HepG2 (cell line): Measurements from ENCODE around the gene ZNF101. TPM values are rescaled to one million over a fixed set of nuclear protein-coding genes. Genes with fewer than 3 reads are reported as not detected.

Experiments
- ATAC-seq: fragments of 200-7000 bp; cut with Tn5 transposase; 3 replicates; pipeline ENCODE4 v1.9.1; 2020; ENCODE audit warnings: mild to moderate bottlenecking, moderate library complexity
- BruUV-seq: library from RNA; stranded (reverse); fragments of 400-500 nt; replicated peaks from 2 replicates; lab custom pipeline; 2021; lab: Mats Ljungman, UMichigan
- CTCF ChIA-PET: fragments of 300-600 bp; formaldehyde crosslinking; extraction: SDS; loops from one replicate; lab custom pipeline; 2021; ENCODE audit warnings: low total read pairs, inconsistent platforms, low intra/inter-chr PET ratio; lab: Yijun Ruan, JAX
- POLR2A ChIA-PET: fragments of 350-600 bp; sonication (Branson Sonifier 250); formaldehyde crosslinking; loops from one replicate; lab custom pipeline; 2020; ENCODE audit warnings: antibody characterized with exemption, inconsistent platforms; lab: Yijun Ruan, JAX
- DNase-seq: peaks from one replicate; pipeline ENCODE4 v3.0.0-alpha.2; 2015; ENCODE audit warnings: low spot score
- FAIRE-seq: peaks from 3 replicates; lab custom pipeline; 2011; peaks lifted over from hg19 to GRCh38; lab: Jason Lieb, UNC
- H2AFZ ChIP-seq: one replicate; pipeline ENCODE4 v1.6.1; 2011; ENCODE audit warnings: low read length, inconsistent platforms
- H3K27ac ChIP-seq: fragments of 300-600 bp; 3 replicates; pipeline ENCODE4 v1.8.0; 2011; ENCODE audit warnings: mixed run types, mild to moderate bottlenecking, mixed read lengths, low read length, inconsistent platforms; ENCODE audit not compliant: insufficient read depth; ENCODE audit errors: extremely low read length
- H3K27me3 ChIP-seq, 2 experiments: fragments of 200-600 bp in 1 of 2; 2 replicates in 1 of 2; 3 replicates in 1 of 2; pipeline versions ENCODE4 v1.6.0 to v1.8.0; 2011; ENCODE audit warnings: low read length in 2 of 2, mild to moderate bottlenecking in 2 of 2, moderate library complexity in 2 of 2, inconsistent platforms in 1 of 2; ENCODE audit not compliant: insufficient read depth in 2 of 2, control insufficient read depth in 1 of 2
- H3K36me3 ChIP-seq, 2 experiments: fragments of 200-600 bp in 1 of 2; replicated peaks in 1 of 2; 2 replicates in 1 of 2; 3 replicates in 1 of 2; pipeline versions ENCODE4 v1.5.1 to v1.8.0; 2011; ENCODE audit warnings: low read length in 2 of 2, inconsistent platforms in 1 of 2; ENCODE audit not compliant: insufficient read depth in 2 of 2, control insufficient read depth in 1 of 2
- H3K4me1 ChIP-seq: 2 replicates; pipeline ENCODE4 v1.5.1; 2012; ENCODE audit warnings: low read length, inconsistent platforms; ENCODE audit not compliant: insufficient read depth
- H3K4me2 ChIP-seq: 2 replicates; pipeline ENCODE4 v1.6.0; 2011; ENCODE audit warnings: low read depth, low read length, inconsistent platforms
- H3K4me3 ChIP-seq, 3 experiments: fragments of 200-600 bp in 1 of 3; sonication (generic), shearing (Covaris generic) in 1 of 3; replicated peaks in 1 of 3; 2 replicates each; pipeline ENCODE4 v1.5.1; 2011 to 2016; ENCODE audit warnings: low read length in 3 of 3, inconsistent platforms in 2 of 3, low read depth in 2 of 3, mild to moderate bottlenecking in 2 of 3, control low read depth in 1 of 3, mixed read lengths in 1 of 3; ENCODE audit not compliant: insufficient read depth in 1 of 3
- H3K79me2 ChIP-seq: one replicate; pipeline ENCODE4 v1.6.1; 2011; ENCODE audit warnings: low read length, inconsistent platforms; ENCODE audit not compliant: insufficient read depth
- H3K9ac ChIP-seq: 2 replicates; pipeline ENCODE4 v1.6.0; 2011; ENCODE audit warnings: mild to moderate bottlenecking, low read depth, low read length, inconsistent platforms; ENCODE audit not compliant: insufficient read depth
- H3K9me3 ChIP-seq: 2 replicates; pipeline ENCODE4 v1.5.1; 2012; ENCODE audit warnings: mild to moderate bottlenecking, low read length
- H4K20me1 ChIP-seq: 2 replicates; pipeline ENCODE4 v1.6.0; 2011; ENCODE audit warnings: inconsistent platforms, mild to moderate bottlenecking, low read length, moderate library complexity; ENCODE audit not compliant: insufficient read depth
- HDAC1 ChIP-seq: sonication (generic); formaldehyde crosslinking; IDR thresholded peaks from 2 replicates; pipeline ENCODE4 v1.5.1; 2020; ENCODE audit warnings: mild to moderate bottlenecking, missing genetic modification reagents
- HNRNPUL1 ChIP-seq: fragments of 200-400 bp; formaldehyde crosslinking; IDR thresholded peaks from 2 replicates; pipeline ENCODE4 v1.6.1; 2017; ENCODE audit warnings: low read depth, mild to moderate bottlenecking, low read length, moderate library complexity
- KDM4B ChIP-seq: sonication (generic); formaldehyde crosslinking; IDR thresholded peaks from 2 replicates; pipeline ENCODE4 v1.4.0; 2020; ENCODE audit warnings: missing genetic modification reagents
- MTA3 ChIP-seq: sonication (generic); formaldehyde crosslinking; IDR thresholded peaks from 2 replicates; pipeline ENCODE4 v1.4.0; 2020; ENCODE audit warnings: missing genetic modification reagents
- PAXIP1 ChIP-seq: sonication (generic); formaldehyde crosslinking; conservative IDR thresholded peaks from 2 replicates; pipeline ENCODE4 v1.4.0; 2020; ENCODE audit warnings: mild to moderate bottlenecking, missing genetic modification reagents, moderate library complexity
- SOX13 ChIP-seq, 3 experiments: fragments of 450-650 bp in 1 of 3; sonication (generic) in 1 of 3; formaldehyde crosslinking in 1 of 3; IDR thresholded peaks in 2 of 3; conservative IDR thresholded peaks in 1 of 3; 2 replicates each; pipeline versions ENCODE4 v1.5.0 to v1.6.1; 2016 to 2020; ENCODE audit warnings: antibody characterized with exemption in 1 of 3, mild to moderate bottlenecking in 1 of 3, missing compliant biosample characterization in 1 of 3, missing genetic modification reagents in 1 of 3, moderate library complexity in 1 of 3
- ZFP37 ChIP-seq: sonication (generic); formaldehyde crosslinking; IDR thresholded peaks from 2 replicates; pipeline ENCODE4 v1.4.0; 2020; ENCODE audit warnings: missing genetic modification reagents, borderline replicate concordance
- ZNF484 ChIP-seq: sonication (generic); formaldehyde crosslinking; IDR thresholded peaks from 2 replicates; pipeline ENCODE4 v1.5.1; 2020; ENCODE audit warnings: mild to moderate bottlenecking, low read depth, missing genetic modification reagents, borderline replicate concordance
- WGBS: methylation state at CpG from one replicate; pipeline ENCODE4 v1.1.6; 2017; ENCODE audit warnings: low lambda C conversion rate; 5-methylcytosine and 5-hydroxymethylcytosine counted together
- in situ Hi-C: cut with HindIII; loops from 2 replicates; pipeline ENCODE4 v1.10.0; 2017; ENCODE audit warnings: low pct_unique_long_range_greater_than_20kb; ENCODE audit not compliant: extremely low pct_ligation_motif_present
- intact Hi-C: fragments of 100-400 bp; cut with micrococcal nuclease; formaldehyde crosslinking; loops from one replicate; pipeline ENCODE4 v1.10.0; 2022; ENCODE audit not compliant: unreplicated experiment
- polyA plus RNA-seq, 8 experiments: library from polyadenylated mRNA; depleted of rRNA in 3 of 8; stranded (reverse) in 7 of 8; unstranded in 1 of 8; fragments of >200 nt; fragmentation: Illumina TruSeq in 4 of 8; extraction: Trizol in 4 of 8; gene quantifications; 2 replicates each; pipeline versions ENCODE4 v1.2.1 to v1.2.3, GENCODE V29; 2011 to 2016; ENCODE audit warnings: low read depth in 4 of 8, missing spikeins in 1 of 8, mixed read lengths in 1 of 8; ENCODE audit not compliant: insufficient read depth in 1 of 8
- total RNA-seq, 5 experiments: library from RNA; depleted of rRNA; stranded (reverse); fragments of >200 nt; fragmentation: Illumina TruSeq; extraction: Trizol; gene quantifications; 2 replicates each; pipeline ENCODE4 v1.2.3, GENCODE V29; 2016; ENCODE audit warnings: low read depth in 1 of 5

The ZNF101 gene
- total and polyA plus RNA-seq, 2 of the 13 experiments (the other 11 are each of a cell fraction or from before 2014, with no cell fraction given): 12.9 to 28.9 TPM

- Histone ChIP-seq H3K27ac (no peak overlapping the region), H4K20me1 (no peaks in the 10 kb centered on the region), H3K27me3 (no peaks in the 10 kb centered on the region; a peak in 1 of 5 replicates), H3K36me3 (no peaks in the 10 kb centered on the region), H3K9ac (no peak overlapping the region), H3K79me2 (no peaks in the 10 kb centered on the region), H3K9me3 (no peaks in the 10 kb centered on the region)
- in situ Hi-C loops: no loop called here
- DNase-seq (no peak), ATAC-seq (no peak)
- CTCF ChIA-PET: no interaction called here
- WGBS: 32% methylated on average over 20 of the region's 21 CpGs
- no TSS peak for BruUV-seq
- TF ChIP-seq ZFP37 (CRISPR knock-in tag) (no peak), PAXIP1 (CRISPR knock-in tag) (no peak), SOX13 (IDR thresholded peaks at IDR 0.05) (no peak), SOX13 (CRISPR knock-in tag; conservative IDR thresholded peaks at IDR 0.05 in 1 of 2, IDR thresholded peaks at IDR 0.05 in 1 of 2) (no peak), ZNF484 (CRISPR knock-in tag) (no peak), KDM4B (CRISPR knock-in tag) (no peak), HNRNPUL1 (no peak), MTA3 (CRISPR knock-in tag) (no peak), HDAC1 (CRISPR knock-in tag) (no peak)
- TF ChIP-seq, all 625 proteins: peak for 0
- intact Hi-C loops: no loop called here
- POLR2A ChIA-PET: no interaction called here
- no peak for FAIRE-seq
- H3K4me3 ChIP-seq: no peak overlapping the region
- no peak overlapping the region for H2AFZ ChIP-seq
- H3K4me2 ChIP-seq: no peak overlapping the region
- H3K4me1 ChIP-seq: peaks cover 24% of the 10 kb centered on the region
These were observed 49.3 kb upstream of the ZNF101 start for GRCh38 chr19:19619181-19619848.
